WTC11 (cell line): ENCODE measurements around the gene GARS1. TPM values are rescaled to one million over a fixed set of nuclear protein-coding genes. Genes with fewer than 3 reads are reported as not detected.

Experiments
- ATAC-seq: fragments of 200-7000 bp; cut with Tn5 transposase; 2 replicates; pipeline ENCODE4 v1.10.0; 2021; ENCODE audit warnings: mild to moderate bottlenecking, moderate library complexity
- CTCF ChIA-PET: fragments of 300-600 bp; sonication (Branson Sonifier 250); formaldehyde crosslinking; loops from one replicate; lab custom pipeline; 2021; ENCODE audit warnings: antibody characterized with exemption; lab: Charles Lee
- POLR2A ChIA-PET: fragments of 350-600 bp; sonication (Branson Sonifier 250); formaldehyde crosslinking; loops from one replicate; lab custom pipeline; 2021; ENCODE audit warnings: antibody characterized with exemption; lab: Charles Lee
- DNase-seq: peaks from one replicate; pipeline ENCODE4 v3.0.0; 2021; ENCODE audit warnings: low spot score
- H3K27ac Mint-ChIP-seq: 2 replicates; pipeline ENCODE4 v1.8.0; 2021; ENCODE audit warnings: mixed read lengths
- H3K27me3 Mint-ChIP-seq: 2 replicates; pipeline ENCODE4 v1.8.0; 2021; ENCODE audit warnings: low read depth, mild to moderate bottlenecking, moderate library complexity, mixed read lengths
- H3K36me3 Mint-ChIP-seq: 2 replicates; pipeline ENCODE4 v1.8.0; 2021; ENCODE audit warnings: mixed read lengths
- H3K4me1 Mint-ChIP-seq: 2 replicates; pipeline ENCODE4 v1.8.0; 2022; ENCODE audit warnings: mixed read lengths
- H3K4me3 Mint-ChIP-seq: 2 replicates; pipeline ENCODE4 v1.8.0; 2021; ENCODE audit warnings: mild to moderate bottlenecking, moderate library complexity, mixed read lengths
- H3K9me3 Mint-ChIP-seq: 2 replicates; pipeline ENCODE4 v1.8.0; 2021; ENCODE audit warnings: mixed read lengths
- AR ChIP-seq: fragments of 250-450 bp; sonication (Bioruptor Pico); IDR thresholded peaks from 2 replicates; pipeline ENCODE4 v1.9.0; 2021; ENCODE audit warnings: mild to moderate bottlenecking
- E2F5 ChIP-seq: sonication (generic); formaldehyde crosslinking; IDR thresholded peaks from 2 replicates; pipeline ENCODE4 v1.8.1; 2022; ENCODE audit warnings: mild to moderate bottlenecking, moderate library complexity, missing genetic modification reagents
- FOXK1 ChIP-seq: sonication (generic); formaldehyde crosslinking; IDR thresholded peaks from 2 replicates; pipeline ENCODE4 v1.8.0; 2022; ENCODE audit warnings: mild to moderate bottlenecking, moderate library complexity, missing genetic modification reagents
- IRF1 ChIP-seq: sonication (generic); formaldehyde crosslinking; IDR thresholded peaks from 2 replicates; pipeline ENCODE4 v1.8.0; 2023; ENCODE audit warnings: missing genetic modification reagents
- MAX ChIP-seq: sonication (generic); formaldehyde crosslinking; IDR thresholded peaks from 2 replicates; pipeline ENCODE4 v1.8.0; 2022; ENCODE audit warnings: mild to moderate bottlenecking, missing genetic modification reagents
- MLX ChIP-seq: sonication (generic); formaldehyde crosslinking; IDR thresholded peaks from 2 replicates; pipeline ENCODE4 v1.8.1; 2023; ENCODE audit warnings: mild to moderate bottlenecking, missing genetic modification reagents, moderate library complexity
- NFATC4 ChIP-seq: fragments of 250-450 bp; sonication (Bioruptor Pico); IDR thresholded peaks from 2 replicates; pipeline ENCODE4 v1.9.0; 2021; ENCODE audit warnings: mild to moderate bottlenecking
- NFE2L1 ChIP-seq: sonication (generic); formaldehyde crosslinking; IDR thresholded peaks from 2 replicates; pipeline ENCODE4 v1.8.1; 2023; ENCODE audit warnings: missing genetic modification reagents
- NR2C2 ChIP-seq: sonication (generic); formaldehyde crosslinking; IDR thresholded peaks from 2 replicates; pipeline ENCODE4 v1.8.0; 2022; ENCODE audit warnings: mild to moderate bottlenecking, missing genetic modification reagents
- SMAD4 ChIP-seq: sonication (generic); formaldehyde crosslinking; IDR thresholded peaks from 2 replicates; pipeline ENCODE4 v1.8.0; 2022; ENCODE audit warnings: mild to moderate bottlenecking, missing genetic modification reagents
- STAT6 ChIP-seq: sonication (generic); formaldehyde crosslinking; conservative IDR thresholded peaks from 2 replicates; pipeline ENCODE4 v1.8.1; 2023; ENCODE audit warnings: mild to moderate bottlenecking, low read depth, missing genetic modification reagents, moderate library complexity
- TEAD1 ChIP-seq: sonication (generic); formaldehyde crosslinking; IDR thresholded peaks from 2 replicates; pipeline ENCODE4 v1.8.0; 2022; ENCODE audit warnings: mild to moderate bottlenecking, missing genetic modification reagents
- TEAD4 ChIP-seq: sonication (generic); formaldehyde crosslinking; IDR thresholded peaks from 2 replicates; pipeline ENCODE4 v1.8.0; 2022; ENCODE audit warnings: mild to moderate bottlenecking, missing genetic modification reagents
- ZBTB21 ChIP-seq: sonication (generic); formaldehyde crosslinking; IDR thresholded peaks from 2 replicates; pipeline ENCODE4 v1.8.1; 2023; ENCODE audit warnings: mild to moderate bottlenecking, missing genetic modification reagents, borderline replicate concordance
- ZMAT4 ChIP-seq: fragments of 250-450 bp; sonication (Bioruptor Pico); IDR thresholded peaks from 2 replicates; pipeline ENCODE4 v1.9.0; 2021; ENCODE audit warnings: mild to moderate bottlenecking
- ZNF121 ChIP-seq: sonication (generic); formaldehyde crosslinking; IDR thresholded peaks from 2 replicates; pipeline ENCODE4 v1.8.0; 2023; ENCODE audit warnings: missing genetic modification reagents
- ZNF219 ChIP-seq: sonication (generic); formaldehyde crosslinking; IDR thresholded peaks from 2 replicates; pipeline ENCODE4 v1.8.0; 2023; ENCODE audit warnings: missing genetic modification reagents, mild to moderate bottlenecking, borderline replicate concordance
- ZNF281 ChIP-seq: sonication (generic); formaldehyde crosslinking; IDR thresholded peaks from 2 replicates; pipeline ENCODE4 v1.8.0; 2023; ENCODE audit warnings: mild to moderate bottlenecking, missing genetic modification reagents
- ZNF423 ChIP-seq: fragments of 250-450 bp; sonication (Bioruptor Pico); IDR thresholded peaks from 2 replicates; pipeline ENCODE4 v2.1.2; 2022; ENCODE audit warnings: mild to moderate bottlenecking, moderate library complexity
- ZNF512 ChIP-seq: sonication (generic); formaldehyde crosslinking; IDR thresholded peaks from 2 replicates; pipeline ENCODE4 v1.8.1; 2022; ENCODE audit warnings: missing genetic modification reagents, borderline replicate concordance
- ZNF671 ChIP-seq: fragments of 250-450 bp; sonication (Bioruptor Pico); IDR thresholded peaks from 2 replicates; pipeline ENCODE4 v1.8.0; 2021; ENCODE audit warnings: mild to moderate bottlenecking
- total RNA-seq: library from RNA; stranded (reverse); gene quantifications from 3 replicates; pipeline ENCODE4 v1.2.3, GENCODE V29; 2021

Gene GARS1
- total RNA-seq, 1 experiment from 2014 or later = 236 TPM

- TF ChIP-seq ZNF281 (CRISPR knock-in tag) = no peak
- no peak for TF ChIP-seq SMAD4
- no peak for TF ChIP-seq MLX (CRISPR knock-in tag)
- TF ChIP-seq MAX = no peak
Measured at GRCh38 chr7:30561389-30561788, 33.3 kb upstream of the GARS1 start (continued).

- ChIA-PET POLR2A (no interaction called here), CTCF (interaction anchor here (1.0 to 4.1 kb wide), 3 partner anchors 286 to 394 kb away, joined by 4 to 49 read pairs (median 4); no protein-coding TSS in a partner anchor)
- Mint-ChIP-seq H3K27ac (no peak overlapping the region), H3K9me3 (no peaks in the 10 kb centered on the region), H3K36me3 (no peaks in the 10 kb centered on the region), H3K27me3 (no peaks in the 10 kb centered on the region), H3K4me1 (peaks cover 11% of the 10 kb centered on the region), H3K4me3 (no peak overlapping the region)
- ATAC-seq (no peak), DNase-seq (no peak)
- no peak for TF ChIP-seq ZNF423 (CRISPR knock-in tag)
- no peak for TF ChIP-seq TEAD1 (CRISPR knock-in tag)
- no peak for TF ChIP-seq FOXK1 (CRISPR knock-in tag)
- TF ChIP-seq ZNF671 = no peak
- TF ChIP-seq ZNF121 (CRISPR knock-in tag) = no peak
- no peak for TF ChIP-seq NFATC4 (CRISPR knock-in tag)
Measured at GRCh38 chr7:30562498-30562897, 32.2 kb upstream of the GARS1 start.

- no peak for ATAC-seq
- CTCF ChIA-PET = interaction anchor here (1.0 to 4.1 kb wide), 8 partner anchors 15 to 394 kb away, joined by 4 to 74 read pairs (median 6); partner anchors contain the start of gene NOD1
- Mint-ChIP-seq H3K27ac (no peak overlapping the region), H3K27me3 (no peaks in the 10 kb centered on the region), H3K4me1 (peaks cover 15% of the 10 kb centered on the region), H3K4me3 (no peak overlapping the region), H3K36me3 (no peaks in the 10 kb centered on the region), H3K9me3 (no peaks in the 10 kb centered on the region)
- DNase-seq = no peak
- POLR2A ChIA-PET = interaction anchor here (1.2 kb wide), 1 partner anchor 16 kb away, joined by 3 read pairs; no protein-coding TSS in a partner anchor
- TF ChIP-seq ZMAT4 = no peak
- no peak for TF ChIP-seq NR2C2 (CRISPR knock-in tag)
- TF ChIP-seq STAT6 (CRISPR knock-in tag) = no peak
- no peak for TF ChIP-seq AR (CRISPR knock-in tag)
- no peak for TF ChIP-seq NFE2L1
- no peak for TF ChIP-seq IRF1 (CRISPR knock-in tag)
- no peak for TF ChIP-seq ZNF512 (CRISPR knock-in tag)
- TF ChIP-seq ZBTB21 (CRISPR knock-in tag) = no peak
- TF ChIP-seq ZNF219 (CRISPR knock-in tag) = no peak
- TF ChIP-seq TEAD4 (CRISPR knock-in tag) = no peak
- TF ChIP-seq E2F5 (CRISPR knock-in tag) = no peak
Measured at GRCh38 chr7:30562909-30563308, 31.8 kb upstream of the GARS1 start.
